Effector memory CD8-positive, alpha-beta T cell (primary cell): ENCODE data around the gene CCNT2.

Experiments
- ATAC-seq: fragments of 150-1000 bp; cut with Tn5 transposase; replicated peaks from 2 replicates; pipeline ENCODE4 v1.10.0; 2021; ENCODE audit warnings: mild to moderate bottlenecking, moderate library complexity
- DNase-seq, 3 experiments: peaks; one replicate each; pipeline ENCODE4 v3.0.0; 2021
- H3K27ac Mint-ChIP-seq, 2 donors: one replicate each; pipeline ENCODE4 v1.8.0; 2022; ENCODE audit warnings: mild to moderate bottlenecking in 2 of 2, mixed read lengths in 2 of 2, moderate library complexity in 2 of 2
- H3K27me3 Mint-ChIP-seq, 2 donors: one replicate each; pipeline ENCODE4 v1.8.0; 2022; ENCODE audit warnings: mixed read lengths in 2 of 2
- H3K36me3 Mint-ChIP-seq: one replicate; pipeline ENCODE4 v1.8.0; 2022; ENCODE audit warnings: mild to moderate bottlenecking, moderate library complexity, mixed read lengths; ENCODE audit not compliant: insufficient read depth
- H3K4me1 Mint-ChIP-seq, 2 donors: one replicate each; pipeline ENCODE4 v1.8.0; 2022; ENCODE audit warnings: low read depth in 2 of 2, mixed read lengths in 2 of 2
- H3K4me3 Mint-ChIP-seq, 2 donors: one replicate each; pipeline ENCODE4 v1.8.0; 2022; ENCODE audit warnings: mild to moderate bottlenecking in 2 of 2, mixed read lengths in 2 of 2, moderate library complexity in 2 of 2
- H3K9me3 Mint-ChIP-seq, 2 donors: one replicate each; pipeline ENCODE4 v1.8.0; 2022; ENCODE audit warnings: mixed read lengths in 2 of 2

The CCNT2 gene

GRCh38 chr2:135005753-135006152 is 87.1 kb downstream of the CCNT2 start:
- Mint-ChIP-seq H3K4me1 (peaks cover 4% of the 10 kb centered on the region in 2 donors), H3K27ac (no peak overlapping the region), H3K9me3 (no peaks in the 10 kb centered on the region), H3K4me3 (no peak overlapping the region), H3K27me3 (peaks cover 32 to 43% of the 10 kb centered on the region in 2 donors), H3K36me3 (no peaks in the 10 kb centered on the region)
- DNase-seq (no peak), ATAC-seq (no peak)
